Panc1 (cell line): ENCODE results near the gene ERI2. TPM values are rescaled to one million over a fixed set of nuclear protein-coding genes. Genes with fewer than 3 reads are reported as not detected.

Experiments
- ATAC-seq: fragments of 200-7000 bp; cut with Tn5 transposase; 2 replicates; pipeline ENCODE4 v1.9.1; 2020; ENCODE audit warnings: mild to moderate bottlenecking, moderate library complexity
- BruUV-seq: library from RNA; stranded (reverse); fragments of 400-500 nt; replicated peaks from 2 replicates; lab custom pipeline; 2021; lab: Mats Ljungman, UMichigan
- CTCF ChIA-PET: fragments of 300-600 bp; sonication (Branson Sonifier 250); formaldehyde crosslinking; loops from one replicate; lab custom pipeline; 2022; ENCODE audit warnings: antibody characterized with exemption; lab: Charles Lee
- POLR2A ChIA-PET: fragments of 300-600 bp; sonication (Branson Sonifier 250); formaldehyde crosslinking; loops from one replicate; lab custom pipeline; 2022; ENCODE audit warnings: antibody characterized with exemption; lab: Charles Lee
- DNase-seq: peaks from one replicate; pipeline ENCODE4 v3.0.0-alpha.2; 2010; ENCODE audit warnings: low read depth, low spot score
- H3K27ac ChIP-seq: 2 replicates; pipeline ENCODE4 v1.5.1; 2011; ENCODE audit warnings: mild to moderate bottlenecking, low read length, inconsistent platforms
- H3K27me3 ChIP-seq: fragments of 200-500 bp; sonication (Bioruptor generic); 2 replicates; pipeline ENCODE4 v1.6.0; 2014; ENCODE audit warnings: low read length, inconsistent platforms; ENCODE audit not compliant: control insufficient read depth, insufficient read depth
- H3K36me3 ChIP-seq: fragments of 200-500 bp; sonication (Bioruptor generic); 2 replicates; pipeline ENCODE4 v1.5.1; 2014; ENCODE audit warnings: inconsistent platforms, mild to moderate bottlenecking, low read length, moderate library complexity; ENCODE audit not compliant: control insufficient read depth, insufficient read depth
- H3K4me1 ChIP-seq: 2 replicates; pipeline ENCODE4 v1.5.1; 2011; ENCODE audit warnings: inconsistent platforms, mild to moderate bottlenecking, low read length, moderate library complexity; ENCODE audit not compliant: control insufficient read depth, insufficient read depth
- H3K4me3 ChIP-seq, 2 experiments: 2 replicates each; pipeline ENCODE4 v1.5.1; 2011 to 2012; ENCODE audit warnings: low read depth in 2 of 2, low read length in 2 of 2, mild to moderate bottlenecking in 2 of 2, inconsistent platforms in 1 of 2, moderate library complexity in 1 of 2
- H3K9me3 ChIP-seq: fragments of 200-500 bp; sonication (Bioruptor generic); 2 replicates; pipeline ENCODE4 v1.5.1; 2014; ENCODE audit warnings: low read depth, mild to moderate bottlenecking, inconsistent platforms, low read length, moderate library complexity; ENCODE audit not compliant: control insufficient read depth, insufficient read depth
- CTCF ChIP-seq: fragments of 450-650 bp; IDR thresholded peaks from 2 replicates; pipeline ENCODE4 v1.5.1; 2017; ENCODE audit warnings: mild to moderate bottlenecking
- POLR2AphosphoS5 ChIP-seq: IDR thresholded peaks from 2 replicates; pipeline ENCODE4 v1.6.1; 2012; ENCODE audit warnings: mild to moderate bottlenecking, low read depth, low read length, moderate library complexity
- SIN3A ChIP-seq: IDR thresholded peaks from 2 replicates; pipeline ENCODE4 v1.6.1; 2012; ENCODE audit warnings: low read depth, mild to moderate bottlenecking, low read length, moderate library complexity, borderline replicate concordance; ENCODE audit not compliant: insufficient read depth
- TCF7L2 ChIP-seq: IDR thresholded peaks from 2 replicates; pipeline ENCODE4 v1.6.1; 2011; ENCODE audit warnings: mild to moderate bottlenecking, low read depth, low read length, inconsistent platforms
- in situ Hi-C: cut with HindIII; loops from 2 replicates; pipeline ENCODE4 v1.10.0; 2016; ENCODE audit warnings: low sequenced_read_pairs, low pct_unique_long_range_greater_than_20kb
- intact Hi-C: fragments of 100-400 bp; cut with micrococcal nuclease; formaldehyde crosslinking; loops from one replicate; pipeline ENCODE4 v1.10.0; 2022; ENCODE audit not compliant: unreplicated experiment
- total RNA-seq: library from RNA; stranded (reverse); gene quantifications from one replicate; pipeline ENCODE4 v1.2.1, GENCODE V29; 2021; ENCODE audit not compliant: unreplicated experiment
- TF ChIP-seq, protein P1 (sequence below), 2 experiments: IDR thresholded peaks; 2 replicates each; pipeline ENCODE4 v1.6.1; 2011 to 2012; ENCODE audit warnings: low read depth in 2 of 2, control low read depth in 1 of 2, low read length in 1 of 2, mild to moderate bottlenecking in 1 of 2, moderate library complexity in 1 of 2; ENCODE audit not compliant: insufficient read depth in 1 of 2

ERI2 gene
- total RNA-seq, 1 experiment from 2014 or later: 20.4 TPM

DNA sequence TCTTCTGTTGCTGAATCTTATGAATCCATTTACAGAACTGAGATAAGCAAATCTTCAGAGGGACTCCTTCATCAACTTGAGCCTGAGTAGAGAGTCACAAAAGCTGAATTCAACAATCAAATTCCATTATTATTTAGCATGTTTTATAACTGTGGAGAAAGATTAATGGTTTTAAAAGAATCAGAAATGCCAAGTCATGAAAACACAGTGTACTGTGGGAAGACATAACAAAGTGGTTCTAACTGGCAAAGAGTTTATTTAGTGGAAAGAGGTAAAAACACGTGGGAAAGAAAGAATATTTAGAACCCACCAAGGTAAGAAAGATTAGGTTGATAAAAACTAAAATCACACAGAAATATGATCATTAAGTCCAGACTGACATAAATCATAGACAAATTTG lies 5.0 kb downstream of the ERI2 start:
- DNase-seq: no peak
- Histone ChIP-seq H3K36me3 (peaks cover 22% of the 10 kb centered on the region; the same call in 1 of the 2 replicates), H3K4me1 (no peaks in the 10 kb centered on the region; the same call in 1 of the 2 replicates), H3K27me3 (no peaks in the 10 kb centered on the region), H3K4me3 (no peak overlapping the region), H3K9me3 (no peaks in the 10 kb centered on the region), H3K27ac (no peak overlapping the region)
- TF ChIP-seq SIN3A (no peak), POLR2AphosphoS5 (no peak), CTCF (no peak), TCF7L2 (no peak)
- TF ChIP-seq, protein P1, sequence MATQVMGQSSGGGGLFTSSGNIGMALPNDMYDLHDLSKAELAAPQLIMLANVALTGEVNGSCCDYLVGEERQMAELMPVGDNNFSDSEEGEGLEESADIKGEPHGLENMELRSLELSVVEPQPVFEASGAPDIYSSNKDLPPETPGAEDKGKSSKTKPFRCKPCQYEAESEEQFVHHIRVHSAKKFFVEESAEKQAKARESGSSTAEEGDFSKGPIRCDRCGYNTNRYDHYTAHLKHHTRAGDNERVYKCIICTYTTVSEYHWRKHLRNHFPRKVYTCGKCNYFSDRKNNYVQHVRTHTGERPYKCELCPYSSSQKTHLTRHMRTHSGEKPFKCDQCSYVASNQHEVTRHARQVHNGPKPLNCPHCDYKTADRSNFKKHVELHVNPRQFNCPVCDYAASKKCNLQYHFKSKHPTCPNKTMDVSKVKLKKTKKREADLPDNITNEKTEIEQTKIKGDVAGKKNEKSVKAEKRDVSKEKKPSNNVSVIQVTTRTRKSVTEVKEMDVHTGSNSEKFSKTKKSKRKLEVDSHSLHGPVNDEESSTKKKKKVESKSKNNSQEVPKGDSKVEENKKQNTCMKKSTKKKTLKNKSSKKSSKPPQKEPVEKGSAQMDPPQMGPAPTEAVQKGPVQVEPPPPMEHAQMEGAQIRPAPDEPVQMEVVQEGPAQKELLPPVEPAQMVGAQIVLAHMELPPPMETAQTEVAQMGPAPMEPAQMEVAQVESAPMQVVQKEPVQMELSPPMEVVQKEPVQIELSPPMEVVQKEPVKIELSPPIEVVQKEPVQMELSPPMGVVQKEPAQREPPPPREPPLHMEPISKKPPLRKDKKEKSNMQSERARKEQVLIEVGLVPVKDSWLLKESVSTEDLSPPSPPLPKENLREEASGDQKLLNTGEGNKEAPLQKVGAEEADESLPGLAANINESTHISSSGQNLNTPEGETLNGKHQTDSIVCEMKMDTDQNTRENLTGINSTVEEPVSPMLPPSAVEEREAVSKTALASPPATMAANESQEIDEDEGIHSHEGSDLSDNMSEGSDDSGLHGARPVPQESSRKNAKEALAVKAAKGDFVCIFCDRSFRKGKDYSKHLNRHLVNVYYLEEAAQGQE (IDR thresholded peaks at IDR 0.05; ENCODE audit: insufficient read depth in 1 of 2, low read depth in 2 of 2, low read length in 1 of 2): no peak
- POLR2A ChIA-PET: no interaction called here
- in situ Hi-C loops (no loop called here), intact Hi-C loops (no loop called here)
- CTCF ChIA-PET: no interaction called here
- no peak for ATAC-seq
- no TSS peak for BruUV-seq

GRCh38 chr16:20799599-20799998 lies 6.7 kb downstream of the ERI2 start:
- TF ChIP-seq POLR2AphosphoS5: no peak
- TF ChIP-seq CTCF: peak; percentile 45; the same call in 1 of the 2 replicates
- ATAC-seq: no peak
- Histone ChIP-seq H3K4me3 (no peak overlapping the region), H3K27ac (no peak overlapping the region), H3K9me3 (no peaks in the 10 kb centered on the region), H3K4me1 (no peaks in the 10 kb centered on the region; the same call in 1 of the 2 replicates), H3K27me3 (no peaks in the 10 kb centered on the region), H3K36me3 (peaks cover 22% of the 10 kb centered on the region; the same call in 1 of the 2 replicates)
- BruUV-seq: no TSS peak
- in situ Hi-C loops: no loop called here
- DNase-seq: no peak
- intact Hi-C loops: no loop called here
- CTCF ChIA-PET: no interaction called here
- POLR2A ChIA-PET: no interaction called here
